Right lobe of liver (tissue), 6 donors: ENCODE results near the gene SKIDA1. TPM values are rescaled to one million over a fixed set of nuclear protein-coding genes. Genes with fewer than 3 reads are reported as not detected.

Experiments used
- ATAC-seq, 4 donors: fragments of 200-7000 bp; cut with Tn5 transposase; one replicate each; pipeline ENCODE4 v1.9.1; 2020; ENCODE audit warnings: mild to moderate bottlenecking in 4 of 4, moderate library complexity in 4 of 4
- DNase-seq, 3 donors: peaks; one replicate each; pipeline ENCODE4 v3.0.0-alpha.2; 2020
- H3K27ac ChIP-seq, 3 donors: fragments of 200-600 bp; one replicate each; pipeline ENCODE4 v1.8.0; 2022
- H3K27me3 ChIP-seq, 2 donors: fragments of 200-600 bp; one replicate each; pipeline ENCODE4 v1.8.0; 2022
- H3K36me3 ChIP-seq, 4 donors: fragments of 200-600 bp; sonication (generic) in 1 of 4; one replicate each; pipeline versions ENCODE4 v1.5.1 to v1.8.0; 2017 to 2022; ENCODE audit warnings: control low read depth in 1 of 4
- H3K4me1 ChIP-seq, 4 donors: fragments of 200-600 bp; sonication (generic) in 1 of 4; one replicate each; pipeline versions ENCODE4 v1.5.1 to v1.8.0; 2017 to 2022; ENCODE audit warnings: control low read depth in 1 of 4
- H3K4me3 ChIP-seq, 3 donors: fragments of 200-600 bp; one replicate each; pipeline ENCODE4 v1.8.0; 2022
- H3K9me3 ChIP-seq, 4 donors: fragments of 200-600 bp; sonication (generic) in 1 of 4; one replicate each; pipeline versions ENCODE4 v1.5.1 to v1.8.0; 2017 to 2022; ENCODE audit warnings: control low read depth in 1 of 4
- CTCF ChIP-seq, 4 donors: fragments of 200-600 bp in 3 of 4; fragments of 450-650 bp in 1 of 4; IDR thresholded peaks; one replicate each; pipeline versions ENCODE4 v1.5.1 to v1.8.0; 2016 to 2022; ENCODE audit warnings: antibody characterized with exemption in 4 of 4, mild to moderate bottlenecking in 2 of 4
- POLR2A ChIP-seq: fragments of 450-650 bp; IDR thresholded peaks from one replicate; pipeline ENCODE4 v1.6.1; 2017; ENCODE audit warnings: antibody characterized with exemption, mild to moderate bottlenecking
- WGBS: methylation state at CpG from one replicate; pipeline ENCODE4 v1.1.6; 2018; ENCODE audit warnings: low coverage, low lambda C conversion rate; ENCODE audit not compliant: insufficient coverage; ENCODE audit errors: missing lambda C conversion rate; 5-methylcytosine and 5-hydroxymethylcytosine counted together
- intact Hi-C, 2 donors: fragments of 100-400 bp; cut with DNase I; formaldehyde crosslinking; loops; one replicate each; pipeline versions ENCODE4 v1.11.2 to v1.14.1; 2022
- total RNA-seq, 6 experiments: library from RNA; depleted of rRNA in 2 of 6; stranded (reverse); fragments of >200 nt in 2 of 6; fragmentation: NEBNext Ultra II Directional in 3 of 6; extraction: Animal tissue kit (Norgen Biotek cat#: 25700) in 3 of 6; gene quantifications; one replicate each; pipeline versions ENCODE4 v1.1.0 to v1.2.4, GENCODE V29; 2016 to 2023
- donor health status: DM: no; HTN: yes; CAD: no.
- donor health status: DM: no; HTN: no; CAD: no.
- donor health status: DM: no; HTN: no; CAD: no.
- donor health status: DM: no; HTN: yes; CAD: no.
- donor health status: DM: no; HTN: yes; CAD: no.

Gene SKIDA1
- total RNA-seq, 6 experiments from 2014 or later: 0.31 to 3.9 (median 2.1) TPM

GRCh38 chr10:21490711-21491105 lies 34.8 kb downstream of the SKIDA1 start:
- Histone ChIP-seq H3K9me3 (no peaks in the 10 kb centered on the region), H3K4me1 (peaks cover 0 to 8% (median 0%) of the 10 kb centered on the region in 4 donors), H3K27me3 (no peaks in the 10 kb centered on the region), H3K4me3 (no peak overlapping the region), H3K27ac (no peak overlapping the region), H3K36me3 (no peaks in the 10 kb centered on the region)
- TF ChIP-seq POLR2A (no peak), CTCF (IDR thresholded peaks at IDR 0.05) (no peak)
- DNase-seq (no peak), ATAC-seq (no peak)
- intact Hi-C loops: loop anchor here in 1 of 2 donors (10.0 kb wide), 1 partner anchor 464 kb away; no protein-coding TSS in a partner anchor
- 80% methylated on average over 2 of the region's 2 CpGs for whole genome bisulfite sequencing

- ATAC-seq (no peak), DNase-seq (no peak)
- no peaks in the 10 kb centered on the region for H3K9me3 ChIP-seq
- 94% methylated on average over 4 of the region's 4 CpGs for WGBS
- no peak for TF ChIP-seq POLR2A
- TF ChIP-seq CTCF (IDR thresholded peaks at IDR 0.05): no peak
- H3K36me3 ChIP-seq: no peaks in the 10 kb centered on the region
- H3K4me3 ChIP-seq: no peak overlapping the region
- intact Hi-C loops: loop anchor here in 1 of 2 donors (10.0 kb wide), 1 partner anchor 465 kb away; no protein-coding TSS in a partner anchor
- peaks cover 0 to 7% (median 0%) of the 10 kb centered on the region in 4 donors for H3K4me1 ChIP-seq
- H3K27me3 ChIP-seq: no peaks in the 10 kb centered on the region
- H3K27ac ChIP-seq: no peak overlapping the region
Measured at GRCh38 chr10:21490028-21490710, 35.3 kb downstream of the SKIDA1 start.

GRCh38 chr10:21488957-21489446 lies 36.5 kb downstream of the SKIDA1 start:
- no peaks in the 10 kb centered on the region for H3K4me1 ChIP-seq
- no peak overlapping the region for H3K4me3 ChIP-seq
- DNase-seq (no peak), ATAC-seq (no peak)
- H3K36me3 ChIP-seq: no peaks in the 10 kb centered on the region
- TF ChIP-seq POLR2A: no peak
- no peak overlapping the region for H3K27ac ChIP-seq
- 77% methylated on average over 5 of the region's 5 CpGs for WGBS
- intact Hi-C loops: no loop called here
- H3K9me3 ChIP-seq: no peaks in the 10 kb centered on the region
- H3K27me3 ChIP-seq: no peaks in the 10 kb centered on the region

GRCh38 chr10:21488246-21488956 lies 37.1 kb downstream of the SKIDA1 start:
- 43% methylated on average over 5 of the region's 6 CpGs for WGBS
- TF ChIP-seq POLR2A: no peak
- TF ChIP-seq CTCF (IDR thresholded peaks at IDR 0.05): no peak
- Histone ChIP-seq H3K4me1 (no peaks in the 10 kb centered on the region), H3K9me3 (no peaks in the 10 kb centered on the region), H3K27me3 (no peaks in the 10 kb centered on the region), H3K4me3 (no peak overlapping the region), H3K36me3 (no peaks in the 10 kb centered on the region), H3K27ac (no peak overlapping the region)
- intact Hi-C loops: no loop called here
- no peak for ATAC-seq
- no peak for DNase-seq
